WERI-Rb-1 (cell line): ENCODE measurements around the gene HSPBP1.
A peak's percentile ranks its signal among the peaks of the same experiment; 100 is the strongest.

ENCODE experiments used
- DNase-seq: peaks from one replicate; pipeline ENCODE4 v3.0.0-alpha.2; 2020
- H3K27ac ChIP-seq: fragments of 250-450 bp; sonication (Bioruptor Pico); 2 replicates; pipeline ENCODE4 v1.5.1; 2020; ENCODE audit warnings: mild to moderate bottlenecking, moderate library complexity
- H3K27me3 ChIP-seq: fragments of 250-450 bp; sonication (Bioruptor Pico); 2 replicates; pipeline ENCODE4 v1.5.1; 2021; ENCODE audit warnings: mild to moderate bottlenecking, low read depth, moderate library complexity; ENCODE audit not compliant: insufficient read depth, severe bottlenecking
- H3K36me3 ChIP-seq: fragments of 250-450 bp; sonication (Bioruptor Pico); 2 replicates; pipeline ENCODE4 v1.5.1; 2020; ENCODE audit warnings: mild to moderate bottlenecking, moderate library complexity
- H3K4me3 ChIP-seq: 2 replicates; pipeline ENCODE4 v1.5.1; 2011; ENCODE audit warnings: low read depth, mild to moderate bottlenecking, control low read depth, low read length
- H3K9me3 ChIP-seq: fragments of 250-450 bp; sonication (Bioruptor Pico); 2 replicates; pipeline ENCODE4 v1.5.1; 2021; ENCODE audit warnings: mild to moderate bottlenecking, moderate library complexity; ENCODE audit not compliant: severe bottlenecking
- CTCF ChIP-seq: IDR thresholded peaks from 2 replicates; pipeline ENCODE4 v1.5.1; 2011; ENCODE audit warnings: low read depth, mild to moderate bottlenecking, control low read depth, inconsistent platforms, low read length

The HSPBP1 gene

GRCh38 chr19:55257461-55258420 lies 22.2 kb downstream of the HSPBP1 start:
- peak; percentile 42 for DNase-seq
- Histone ChIP-seq H3K9me3 (no peaks in the 10 kb centered on the region), H3K27ac (peak overlapping the region; percentile 98), H3K4me3 (peak overlapping the region; percentile 83), H3K36me3 (peaks cover 46% of the 10 kb centered on the region), H3K27me3 (no peaks in the 10 kb centered on the region)
- no peak for TF ChIP-seq CTCF

- no peak for TF ChIP-seq CTCF
- DNase-seq: no peak
- Histone ChIP-seq H3K4me3 (peak overlapping the region; percentile 83; the same call in 1 of the 2 replicates), H3K27me3 (no peaks in the 10 kb centered on the region), H3K36me3 (peaks cover 46% of the 10 kb centered on the region), H3K27ac (no peak overlapping the region; the same call in 1 of the 2 replicates), H3K9me3 (no peaks in the 10 kb centered on the region)
Observed at GRCh38 chr19:55256562-55257460, 23.1 kb downstream of the HSPBP1 start.

GRCh38 chr19:55255618-55256423 lies 24.1 kb downstream of the HSPBP1 start:
- TF ChIP-seq CTCF: no peak
- peaks cover 46% of the 10 kb centered on the region for H3K36me3 ChIP-seq

GRCh38 chr19:55254625-55254977 lies 25.3 kb downstream of the HSPBP1 start:
- Histone ChIP-seq H3K36me3 (peaks cover 52% of the 10 kb centered on the region), H3K4me3 (no peak overlapping the region), H3K9me3 (no peaks in the 10 kb centered on the region), H3K27me3 (no peaks in the 10 kb centered on the region), H3K27ac (no peak overlapping the region)
- no peak for TF ChIP-seq CTCF
- DNase-seq: no peak

More at GRCh38 chr19:55255618-55256423, 24.1 kb downstream of the HSPBP1 start:
- Histone ChIP-seq H3K9me3 (no peaks in the 10 kb centered on the region), H3K27ac (no peak overlapping the region), H3K4me3 (no peak overlapping the region), H3K27me3 (no peaks in the 10 kb centered on the region)
- DNase-seq: no peak

- Histone ChIP-seq H3K9me3 (no peaks in the 10 kb centered on the region), H3K27ac (no peak overlapping the region), H3K36me3 (peaks cover 52% of the 10 kb centered on the region), H3K4me3 (no peak overlapping the region), H3K27me3 (no peaks in the 10 kb centered on the region)
- no peak for TF ChIP-seq CTCF
- DNase-seq: no peak
Observed at GRCh38 chr19:55253842-55254624, 25.9 kb downstream of the HSPBP1 start.
